OCI-M1 (cell line): ENCODE measurements around the gene CFAP97.
"Not testable (repeated sequence)": the region's sequence is repeated elsewhere in the genome, so short reads cannot be mapped to it uniquely, and the experiment has no call there.

Experiments used
- DNase-seq: peaks from one replicate; lab custom pipeline; 2025; lab: John Stamatoyannopoulos, UW

Gene CFAP97

GRCh38 chr4:185201977-185202962 is 1.5 kb downstream of the CFAP97 start:
- peak; percentile 64 for DNase-seq

DNA sequence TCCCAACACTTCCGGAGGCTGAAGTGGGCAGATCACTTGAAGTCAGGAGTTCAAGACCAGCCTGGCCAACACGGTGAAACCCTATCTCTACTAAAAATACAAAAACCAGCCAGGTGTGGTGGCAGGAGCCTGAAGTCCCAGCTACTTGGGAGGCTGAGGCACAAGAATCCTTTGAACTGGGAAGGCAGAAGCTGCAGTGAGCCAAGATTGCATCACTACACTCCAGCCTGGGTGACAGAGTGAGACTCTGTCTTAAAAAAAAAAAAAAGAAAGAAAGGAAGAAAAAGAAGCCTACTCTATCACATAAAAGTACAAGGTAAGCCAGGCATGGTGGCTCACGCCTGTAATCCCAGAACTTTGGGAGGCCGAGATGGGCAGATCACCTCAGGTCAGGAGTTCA is 5.6 kb downstream of the CFAP97 start:
- not testable (repeated sequence) for DNase-seq

GRCh38 chr4:185196437-185196836 is 7.4 kb downstream of the CFAP97 start:
- no peak for DNase-seq

GRCh38 chr4:185194924-185195888 is 8.6 kb downstream of the CFAP97 start:
- DNase-seq, result no peak

DNA sequence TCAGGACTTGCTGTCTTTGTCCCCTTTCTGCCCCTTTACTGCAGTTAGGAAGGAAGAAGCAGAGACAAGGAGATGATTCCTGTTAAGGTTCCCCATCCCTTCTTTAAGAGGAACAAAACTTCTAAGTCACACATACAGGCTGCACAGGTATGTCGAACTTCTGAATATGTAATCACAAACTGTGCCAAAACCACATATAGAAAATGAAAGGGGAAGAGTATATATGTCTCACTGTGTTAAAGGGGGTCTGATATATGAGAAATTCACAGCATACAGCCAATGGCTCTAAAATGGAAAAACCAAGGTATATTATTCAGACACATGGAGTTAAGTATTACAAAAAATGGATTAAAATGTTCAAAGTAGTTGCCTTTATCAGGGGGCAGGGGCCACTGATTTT is 11.7 kb downstream of the CFAP97 start:
- no peak for DNase-seq

GRCh38 chr4:185190306-185190856 is 13.4 kb downstream of the CFAP97 start:
- DNase-seq, result peak; percentile 29

- no peak for DNase-seq
Measured at GRCh38 chr4:185189606-185190305, 14.0 kb downstream of the CFAP97 start.

DNA sequence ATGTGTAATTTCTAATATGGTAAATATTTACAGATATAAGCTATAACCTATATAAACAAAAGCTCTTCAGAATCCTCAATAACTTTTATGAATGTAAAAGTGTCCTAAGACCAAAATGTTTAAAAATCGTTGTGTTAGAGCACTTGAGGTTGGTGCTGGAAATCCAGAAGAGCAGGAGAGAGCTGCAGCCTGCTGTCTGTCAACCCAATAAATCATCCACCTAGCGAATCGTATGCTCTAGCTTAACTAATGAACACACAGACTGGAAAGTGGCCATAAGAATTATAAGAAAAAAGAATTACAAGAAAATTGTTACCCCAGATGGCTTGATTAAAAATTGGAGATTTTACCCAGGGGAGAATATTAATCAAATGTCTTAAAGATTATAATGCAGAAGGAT is 17.0 kb downstream of the CFAP97 start:
- no peak for DNase-seq

GRCh38 chr4:185183622-185184281 is 20.0 kb downstream of the CFAP97 start:
- DNase-seq, result peak; percentile 94

GRCh38 chr4:185182239-185182638 is 21.6 kb downstream of the CFAP97 start:
- DNase-seq, result no peak

DNA sequence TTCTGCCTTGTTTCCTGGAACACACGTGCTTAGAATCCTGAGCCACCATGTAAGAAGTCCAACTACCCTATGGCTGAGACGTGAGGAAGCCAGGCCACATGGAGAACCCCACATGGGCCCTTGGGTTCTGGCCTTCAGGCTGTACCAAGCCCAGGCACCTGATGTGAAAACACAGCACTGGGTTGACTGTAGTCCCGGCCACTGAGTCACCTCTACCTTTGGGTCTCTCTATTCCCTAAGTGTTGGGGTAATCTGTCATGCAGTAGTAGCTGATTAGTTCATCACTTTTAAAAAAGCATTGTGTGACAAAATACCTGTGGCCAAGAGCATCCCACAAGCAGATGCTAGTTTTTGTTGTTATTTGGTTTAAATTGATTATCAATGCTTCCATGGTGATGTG is 24.3 kb downstream of the CFAP97 start:
- no peak for DNase-seq

- no peak for DNase-seq
Measured at GRCh38 chr4:185171373-185172071, 32.3 kb downstream of the CFAP97 start.

GRCh38 chr4:185167234-185167633 is 36.6 kb downstream of the CFAP97 start:
- no peak for DNase-seq

GRCh38 chr4:185165605-185166063 is 38.2 kb downstream of the CFAP97 start:
- DNase-seq, result peak; percentile 84

DNA sequence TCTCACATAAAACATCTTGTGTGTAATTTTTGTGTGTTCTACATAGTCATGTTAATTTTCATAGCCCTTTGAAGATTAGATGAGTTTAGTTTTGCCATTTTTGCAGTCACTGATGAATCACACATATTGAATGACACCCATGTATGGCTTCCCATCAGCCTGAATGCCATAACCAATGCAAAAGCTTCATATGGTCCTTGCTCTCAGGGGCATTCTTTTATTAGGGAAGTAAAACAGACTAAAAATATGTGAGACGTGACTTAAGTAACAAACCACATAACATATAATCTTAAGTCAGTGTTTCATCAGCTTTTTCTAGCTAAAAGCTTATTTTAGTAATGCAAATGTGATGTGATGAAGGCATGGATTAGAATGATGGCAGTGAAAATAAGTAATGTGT is 52.5 kb downstream of the CFAP97 start:
- DNase-seq, result no peak

- DNase-seq, result no peak
Measured at GRCh38 chr4:185149392-185149791, 54.4 kb downstream of the CFAP97 start.

GRCh38 chr4:185145572-185145971 is 58.2 kb downstream of the CFAP97 start:
- DNase-seq, result no peak

GRCh38 chr4:185144601-185145240 is 59.1 kb downstream of the CFAP97 start:
- no peak for DNase-seq

GRCh38 chr4:185143601-185143969 is 60.2 kb downstream of the CFAP97 start:
- peak; percentile 39 for DNase-seq
